GM23248 (cell line): ENCODE data around the gene SHISA5.

ENCODE experiments used
- EZH2 ChIP-seq: fragments of 200-600 bp; sonication (generic); IDR thresholded peaks from 2 replicates; pipeline ENCODE4 v1.6.1; 2018; ENCODE audit warnings: antibody characterized with exemption, mild to moderate bottlenecking; ENCODE audit not compliant: insufficient read depth, poor library complexity, severe bottlenecking
- EZH2phosphoT487 ChIP-seq: fragments of 200-600 bp; sonication (generic); IDR thresholded peaks from 2 replicates; pipeline ENCODE4 v1.6.1; 2018; ENCODE audit warnings: antibody characterized with exemption, moderate library complexity, mild to moderate bottlenecking, low read depth; ENCODE audit not compliant: insufficient read depth

- no peak for TF ChIP-seq EZH2
- TF ChIP-seq EZH2phosphoT487 = no peak
These were observed 37.4 kb downstream of the SHISA5 start for GRCh38 chr3:48466386-48467109.
